Neuron (in vitro differentiated cells): ENCODE data around the gene EDNRB.
"Not testable (repeated sequence)": the region's sequence is repeated elsewhere in the genome, so short reads cannot be mapped to it uniquely, and the experiment has no call there.

Experiments used
- H2AFZ ChIP-seq: one replicate; pipeline ENCODE4 v1.6.1; 2013; ENCODE audit warnings: low read depth, mild to moderate bottlenecking, inconsistent platforms, low read length, moderate library complexity
- H3K27me3 ChIP-seq: one replicate; pipeline ENCODE4 v1.6.1; 2013; ENCODE audit warnings: low read length; ENCODE audit not compliant: insufficient read depth
- H3K36me3 ChIP-seq: one replicate; pipeline ENCODE4 v1.6.1; 2013; ENCODE audit warnings: low read length; ENCODE audit not compliant: insufficient read depth
- H3K4me1 ChIP-seq: one replicate; pipeline ENCODE4 v1.6.1; 2013; ENCODE audit warnings: low read length; ENCODE audit not compliant: insufficient read depth
- H3K4me3 ChIP-seq: 2 replicates; pipeline ENCODE4 v1.5.1; 2013; ENCODE audit warnings: mild to moderate bottlenecking, low read length, moderate library complexity
- H3K9me3 ChIP-seq: one replicate; pipeline ENCODE4 v1.6.1; 2013; ENCODE audit warnings: low read length

EDNRB gene

GRCh38 chr13:77859450-77859849 lies 59.2 kb downstream of the EDNRB start:
- Histone ChIP-seq H3K9me3 (no peaks in the 10 kb centered on the region), H3K36me3 (no peaks in the 10 kb centered on the region), H2AFZ (no peak overlapping the region), H3K27me3 (no peaks in the 10 kb centered on the region), H3K4me1 (peaks cover 7% of the 10 kb centered on the region), H3K4me3 (no peak overlapping the region)

DNA sequence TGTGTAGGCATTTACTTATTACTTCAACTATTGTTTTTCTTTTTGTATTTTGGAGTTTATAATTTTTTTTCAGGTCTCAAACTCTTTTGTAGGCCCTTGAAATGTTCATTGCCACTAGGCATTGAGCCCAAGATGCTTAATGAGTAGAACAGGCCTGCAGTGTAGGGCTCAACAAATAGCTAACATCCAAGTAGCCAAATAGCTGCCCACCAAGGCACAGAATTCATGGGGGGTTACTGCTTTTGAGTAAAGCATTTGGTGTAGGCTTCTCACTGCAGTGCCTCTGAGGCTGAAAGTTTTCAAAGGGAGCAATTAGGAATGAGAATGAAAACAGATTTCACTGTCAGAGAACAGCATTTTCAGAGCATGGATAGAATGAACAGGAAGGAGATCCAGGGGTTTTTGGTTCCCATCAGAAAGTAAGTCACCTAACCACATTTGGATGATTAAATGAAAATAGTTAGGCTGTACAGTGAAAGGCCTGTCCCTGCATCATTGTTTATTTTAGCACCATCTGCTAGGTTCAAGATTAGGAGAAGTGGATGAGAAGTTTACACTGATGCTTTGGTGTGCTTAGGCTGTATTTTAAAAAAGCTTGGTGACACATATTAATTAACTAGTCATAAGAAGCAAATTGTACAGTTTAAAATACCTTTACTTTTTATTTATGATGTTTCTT lies 61.0 kb downstream of the EDNRB start:
- no peak overlapping the region for H2AFZ ChIP-seq
- H3K36me3 ChIP-seq: no peaks in the 10 kb centered on the region
- H3K4me1 ChIP-seq: peaks cover 23% of the 10 kb centered on the region
- no peak overlapping the region for H3K4me3 ChIP-seq
- H3K9me3 ChIP-seq: no peaks in the 10 kb centered on the region
- H3K27me3 ChIP-seq: no peaks in the 10 kb centered on the region

- Histone ChIP-seq H3K27me3 (no peaks in the 10 kb centered on the region), H3K4me1 (peaks cover 23% of the 10 kb centered on the region), H3K4me3 (no peak overlapping the region), H2AFZ (peak overlapping the region; percentile 20), H3K36me3 (no peaks in the 10 kb centered on the region), H3K9me3 (peaks cover 5% of the 10 kb centered on the region)
Measured at GRCh38 chr13:77853703-77854102, 64.9 kb downstream of the EDNRB start.

- not testable (repeated sequence) for H3K4me1 ChIP-seq, H3K4me3 ChIP-seq, H2AFZ ChIP-seq, H3K9me3 ChIP-seq, H3K36me3 ChIP-seq, H3K27me3 ChIP-seq
Measured at GRCh38 chr13:77848050-77848449, 70.6 kb downstream of the EDNRB start.

DNA sequence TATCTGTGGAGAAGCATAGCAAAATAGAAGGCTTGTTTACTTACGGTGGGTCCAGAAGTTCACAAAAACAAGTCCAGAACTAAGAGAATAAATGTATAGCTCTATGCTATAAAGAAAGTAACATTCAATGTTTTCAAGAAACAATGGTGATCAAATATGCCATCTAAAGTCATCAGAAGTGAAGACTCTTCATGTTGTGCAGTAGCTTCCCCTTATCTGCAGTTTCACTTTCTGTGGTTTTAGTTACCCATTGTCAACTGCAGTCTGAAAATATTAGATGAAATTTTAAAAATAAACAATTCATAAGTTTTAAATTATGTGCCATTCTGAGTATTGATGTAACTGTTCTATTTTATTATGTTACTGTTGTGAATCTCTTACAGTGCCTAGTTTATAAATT lies 72.5 kb downstream of the EDNRB start:
- H3K4me1 ChIP-seq: no peaks in the 10 kb centered on the region
- no peak overlapping the region for H2AFZ ChIP-seq
- peaks cover 2% of the 10 kb centered on the region for H3K9me3 ChIP-seq
- no peaks in the 10 kb centered on the region for H3K27me3 ChIP-seq
- no peak overlapping the region for H3K4me3 ChIP-seq
- H3K36me3 ChIP-seq: no peaks in the 10 kb centered on the region
